SK-N-SH (cell line): ENCODE measurements around the gene DUSP1.

Experiments
- GABPA ChIP-seq: IDR thresholded peaks from 2 replicates; pipeline ENCODE4 v1.4.0; 2012; ENCODE audit warnings: low read depth, mild to moderate bottlenecking
- NFIC ChIP-seq: IDR thresholded peaks from 2 replicates; pipeline ENCODE4 v1.4.0; 2012; ENCODE audit warnings: borderline replicate concordance
- POLR2AphosphoS5 ChIP-seq: IDR thresholded peaks from 2 replicates; pipeline ENCODE4 v1.6.1; 2012; ENCODE audit warnings: low read depth, low read length

DNA sequence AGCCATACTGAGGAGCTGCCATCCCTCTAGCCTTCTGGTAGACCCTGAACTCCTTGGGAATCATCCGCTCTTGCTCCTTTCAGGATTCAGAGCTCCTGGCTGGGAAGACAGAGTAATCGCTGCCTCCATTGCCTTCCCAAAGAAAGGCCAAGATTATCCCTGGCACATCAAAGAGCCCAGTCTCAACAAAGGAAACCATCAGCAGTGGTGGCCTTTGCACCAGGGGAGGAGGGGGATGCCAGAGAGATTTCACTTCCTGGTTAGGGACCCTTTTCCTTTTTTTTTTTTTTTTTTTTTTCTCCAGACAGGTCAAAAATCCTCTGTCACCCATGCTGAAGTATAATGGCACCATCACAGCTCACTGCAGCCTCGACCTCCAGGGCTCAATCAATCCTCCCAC, 47.1 kb upstream of the DUSP1 start:
- TF ChIP-seq GABPA (no peak), NFIC (no peak), POLR2AphosphoS5 (no peak)
